ENCODE results near the gene LMAN1L.
"Not testable (repeated sequence)": the region's sequence is repeated elsewhere in the genome, so short reads cannot be mapped to it uniquely, and the experiment has no call there.

Gene LMAN1L

GRCh38 chr15:74785194-74786032 is 27.2 kb upstream of the LMAN1L start:
- Histone ChIP-seq H3K4me2 (ENCODE audit: low read length) (peak overlapping the region; percentile 100), H3K27me3 (ENCODE audit: low read depth, low read length) (no peaks in the 10 kb centered on the region), H2AFZ (ENCODE audit: low read depth, low read length) (no peak overlapping the region), H3K4me1 (ENCODE audit: low read length) (peaks cover 79% of the 10 kb centered on the region), H3K4me3 (ENCODE audit: low read length) (peak overlapping the region; percentile 93), H3K79me2 (ENCODE audit: low read length) (peaks cover 99% of the 10 kb centered on the region), H3K36me3 (replicated peaks; ENCODE audit: low read depth, low read length) (peaks cover 60% of the 10 kb centered on the region), H3K27ac (ENCODE audit: low read length) (peak overlapping the region; percentile 97), H4K20me1 (ENCODE audit: insufficient read depth, low read length) (no peaks in the 10 kb centered on the region), H3K9ac (ENCODE audit: low read length) (peak overlapping the region; percentile 100), H3K9me3 (ENCODE audit: insufficient read depth, low read length) (no peaks in the 10 kb centered on the region; the same call in 1 of the 2 replicates)
- no peak for TF ChIP-seq EZH2phosphoT487 (IDR thresholded peaks at IDR 0.05; ENCODE audit: low read depth)
- TF ChIP-seq, protein P1, sequence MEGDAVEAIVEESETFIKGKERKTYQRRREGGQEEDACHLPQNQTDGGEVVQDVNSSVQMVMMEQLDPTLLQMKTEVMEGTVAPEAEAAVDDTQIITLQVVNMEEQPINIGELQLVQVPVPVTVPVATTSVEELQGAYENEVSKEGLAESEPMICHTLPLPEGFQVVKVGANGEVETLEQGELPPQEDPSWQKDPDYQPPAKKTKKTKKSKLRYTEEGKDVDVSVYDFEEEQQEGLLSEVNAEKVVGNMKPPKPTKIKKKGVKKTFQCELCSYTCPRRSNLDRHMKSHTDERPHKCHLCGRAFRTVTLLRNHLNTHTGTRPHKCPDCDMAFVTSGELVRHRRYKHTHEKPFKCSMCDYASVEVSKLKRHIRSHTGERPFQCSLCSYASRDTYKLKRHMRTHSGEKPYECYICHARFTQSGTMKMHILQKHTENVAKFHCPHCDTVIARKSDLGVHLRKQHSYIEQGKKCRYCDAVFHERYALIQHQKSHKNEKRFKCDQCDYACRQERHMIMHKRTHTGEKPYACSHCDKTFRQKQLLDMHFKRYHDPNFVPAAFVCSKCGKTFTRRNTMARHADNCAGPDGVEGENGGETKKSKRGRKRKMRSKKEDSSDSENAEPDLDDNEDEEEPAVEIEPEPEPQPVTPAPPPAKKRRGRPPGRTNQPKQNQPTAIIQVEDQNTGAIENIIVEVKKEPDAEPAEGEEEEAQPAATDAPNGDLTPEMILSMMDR (IDR thresholded peaks at IDR 0.05; ENCODE audit: low read depth, low read length) = no peak; the same call in 1 of the 2 replicates

GRCh38 chr15:74786081-74786480 is 26.6 kb upstream of the LMAN1L start:
- Histone ChIP-seq H3K4me1 (ENCODE audit: low read length) (peaks cover 79% of the 10 kb centered on the region), H3K36me3 (replicated peaks; ENCODE audit: low read depth, low read length) (peaks cover 66% of the 10 kb centered on the region), H3K9ac (ENCODE audit: low read length) (peak overlapping the region; percentile 100), H3K79me2 (ENCODE audit: low read length) (peaks cover 99% of the 10 kb centered on the region), H3K4me3 (ENCODE audit: low read length) (peak overlapping the region; percentile 93), H3K27ac (ENCODE audit: low read length) (peak overlapping the region; percentile 97), H3K4me2 (ENCODE audit: low read length) (peak overlapping the region; percentile 100)
- not testable (repeated sequence) for H3K27me3 ChIP-seq (ENCODE audit: low read depth, low read length); H4K20me1 ChIP-seq (ENCODE audit: insufficient read depth, low read length); H2AFZ ChIP-seq (ENCODE audit: low read depth, low read length); H3K9me3 ChIP-seq (ENCODE audit: insufficient read depth, low read length)

GRCh38 chr15:74786551-74787165 is 26.0 kb upstream of the LMAN1L start:
- Histone ChIP-seq H3K79me2 (ENCODE audit: low read length) (peaks cover 99% of the 10 kb centered on the region), H3K27ac (ENCODE audit: low read length) (peak overlapping the region; percentile 97), H3K4me1 (ENCODE audit: low read length) (peaks cover 81% of the 10 kb centered on the region), H3K36me3 (replicated peaks; ENCODE audit: low read depth, low read length) (peaks cover 72% of the 10 kb centered on the region), H4K20me1 (ENCODE audit: insufficient read depth, low read length) (peaks cover 7% of the 10 kb centered on the region), H3K9ac (ENCODE audit: low read length) (peak overlapping the region; percentile 100), H3K4me2 (ENCODE audit: low read length) (peak overlapping the region; percentile 100), H3K27me3 (ENCODE audit: low read depth, low read length) (no peaks in the 10 kb centered on the region), H2AFZ (ENCODE audit: low read depth, low read length) (no peak overlapping the region), H3K9me3 (ENCODE audit: insufficient read depth, low read length) (no peaks in the 10 kb centered on the region; the same call in 1 of the 2 replicates), H3K4me3 (ENCODE audit: low read length) (peak overlapping the region; percentile 93)
- TF ChIP-seq EZH2phosphoT487 (IDR thresholded peaks at IDR 0.05; ENCODE audit: low read depth) = no peak
- TF ChIP-seq, protein P1 (IDR thresholded peaks at IDR 0.05; ENCODE audit: low read depth, low read length) = no peak

GRCh38 chr15:74787251-74788041 is 25.2 kb upstream of the LMAN1L start:
- H3K4me2 ChIP-seq (ENCODE audit: low read length) = peak overlapping the region; percentile 100
- H3K9ac ChIP-seq (ENCODE audit: low read length) = peak overlapping the region; percentile 100
- no peaks in the 10 kb centered on the region; the same call in 1 of the 2 replicates for H3K9me3 ChIP-seq (ENCODE audit: insufficient read depth, low read length)
- H3K27me3 ChIP-seq (ENCODE audit: low read depth, low read length) = no peaks in the 10 kb centered on the region
- peaks cover 99% of the 10 kb centered on the region for H3K79me2 ChIP-seq (ENCODE audit: low read length)
- peak overlapping the region; percentile 93 for H3K4me3 ChIP-seq (ENCODE audit: low read length)
- H3K27ac ChIP-seq (ENCODE audit: low read length) = peak overlapping the region; percentile 97
- no peak for TF ChIP-seq EZH2phosphoT487 (IDR thresholded peaks at IDR 0.05; ENCODE audit: low read depth)
- TF ChIP-seq, protein P1 (IDR thresholded peaks at IDR 0.05; ENCODE audit: low read depth, low read length) = peak; percentile 90
- H4K20me1 ChIP-seq (ENCODE audit: insufficient read depth, low read length) = peaks cover 14% of the 10 kb centered on the region
- H3K36me3 ChIP-seq (replicated peaks; ENCODE audit: low read depth, low read length) = peaks cover 80% of the 10 kb centered on the region
- no peak overlapping the region for H2AFZ ChIP-seq (ENCODE audit: low read depth, low read length)
- peaks cover 89% of the 10 kb centered on the region for H3K4me1 ChIP-seq (ENCODE audit: low read length)

Measured in OCI-LY3 (cell line).